Body of pancreas (tissue), 4 donors: ENCODE results near the gene CSNK1G1.

Source experiments
- POLR2A ChIP-seq, 3 donors: fragments of 450-650 bp; IDR thresholded peaks; one replicate each; pipeline ENCODE4 v1.6.1; 2016; ENCODE audit warnings: antibody characterized with exemption in 3 of 3, mild to moderate bottlenecking in 2 of 3
- TF ChIP-seq, protein P1 (sequence below), 7 experiments: fragments of 450-650 bp in 4 of 7; fragments of 200-600 bp in 3 of 7; sonication (generic) in 3 of 7; IDR thresholded peaks; one replicate each; pipeline ENCODE4 v1.5.1; 2016 to 2019; ENCODE audit warnings: antibody characterized with exemption in 7 of 7

DNA sequence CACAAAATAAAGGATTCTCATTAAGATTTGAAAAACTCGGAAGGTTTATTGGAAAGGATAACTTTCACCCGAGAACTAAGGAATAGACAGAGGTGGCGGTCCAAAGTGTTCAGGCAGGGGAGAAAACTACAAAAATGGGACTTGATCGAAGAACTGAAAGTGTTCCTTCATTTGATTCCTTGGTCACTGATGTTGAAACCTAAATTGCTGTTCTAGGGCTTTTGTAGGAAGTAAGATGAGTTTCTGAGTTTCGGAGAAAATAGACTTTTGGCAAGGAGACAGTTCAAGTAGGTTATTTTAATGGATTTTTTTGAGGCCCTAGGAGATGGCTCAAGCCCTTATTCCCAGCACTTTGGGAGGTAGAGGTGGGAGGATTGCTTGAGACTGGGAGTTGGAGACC lies 33.1 kb upstream of the CSNK1G1 start:
- TF ChIP-seq, protein P1, sequence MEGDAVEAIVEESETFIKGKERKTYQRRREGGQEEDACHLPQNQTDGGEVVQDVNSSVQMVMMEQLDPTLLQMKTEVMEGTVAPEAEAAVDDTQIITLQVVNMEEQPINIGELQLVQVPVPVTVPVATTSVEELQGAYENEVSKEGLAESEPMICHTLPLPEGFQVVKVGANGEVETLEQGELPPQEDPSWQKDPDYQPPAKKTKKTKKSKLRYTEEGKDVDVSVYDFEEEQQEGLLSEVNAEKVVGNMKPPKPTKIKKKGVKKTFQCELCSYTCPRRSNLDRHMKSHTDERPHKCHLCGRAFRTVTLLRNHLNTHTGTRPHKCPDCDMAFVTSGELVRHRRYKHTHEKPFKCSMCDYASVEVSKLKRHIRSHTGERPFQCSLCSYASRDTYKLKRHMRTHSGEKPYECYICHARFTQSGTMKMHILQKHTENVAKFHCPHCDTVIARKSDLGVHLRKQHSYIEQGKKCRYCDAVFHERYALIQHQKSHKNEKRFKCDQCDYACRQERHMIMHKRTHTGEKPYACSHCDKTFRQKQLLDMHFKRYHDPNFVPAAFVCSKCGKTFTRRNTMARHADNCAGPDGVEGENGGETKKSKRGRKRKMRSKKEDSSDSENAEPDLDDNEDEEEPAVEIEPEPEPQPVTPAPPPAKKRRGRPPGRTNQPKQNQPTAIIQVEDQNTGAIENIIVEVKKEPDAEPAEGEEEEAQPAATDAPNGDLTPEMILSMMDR (IDR thresholded peaks at IDR 0.05), result no peak
- TF ChIP-seq POLR2A (IDR thresholded peaks at IDR 0.05), result no peak
